ENCODE data around the gene HSF4.

HSF4 gene

GRCh38 chr16:67213197-67214019 is 48.9 kb downstream of the HSF4 start:
- Histone ChIP-seq H3K4me3 (no peak overlapping the region), H3K27ac (no peak overlapping the region)
- DNase-seq (ENCODE audit: low spot score) = no peak
- no peak for TF ChIP-seq CTCF (IDR thresholded peaks at IDR 0.05)

- no peak overlapping the region for H3K4me3 ChIP-seq
- DNase-seq (ENCODE audit: low spot score) = no peak
- H3K27ac ChIP-seq = peak overlapping the region in 1 of 2 donors; percentile 69
- TF ChIP-seq CTCF (IDR thresholded peaks at IDR 0.05) = no peak
Observed at GRCh38 chr16:67215706-67216105, 51.2 kb downstream of the HSF4 start.

DNA sequence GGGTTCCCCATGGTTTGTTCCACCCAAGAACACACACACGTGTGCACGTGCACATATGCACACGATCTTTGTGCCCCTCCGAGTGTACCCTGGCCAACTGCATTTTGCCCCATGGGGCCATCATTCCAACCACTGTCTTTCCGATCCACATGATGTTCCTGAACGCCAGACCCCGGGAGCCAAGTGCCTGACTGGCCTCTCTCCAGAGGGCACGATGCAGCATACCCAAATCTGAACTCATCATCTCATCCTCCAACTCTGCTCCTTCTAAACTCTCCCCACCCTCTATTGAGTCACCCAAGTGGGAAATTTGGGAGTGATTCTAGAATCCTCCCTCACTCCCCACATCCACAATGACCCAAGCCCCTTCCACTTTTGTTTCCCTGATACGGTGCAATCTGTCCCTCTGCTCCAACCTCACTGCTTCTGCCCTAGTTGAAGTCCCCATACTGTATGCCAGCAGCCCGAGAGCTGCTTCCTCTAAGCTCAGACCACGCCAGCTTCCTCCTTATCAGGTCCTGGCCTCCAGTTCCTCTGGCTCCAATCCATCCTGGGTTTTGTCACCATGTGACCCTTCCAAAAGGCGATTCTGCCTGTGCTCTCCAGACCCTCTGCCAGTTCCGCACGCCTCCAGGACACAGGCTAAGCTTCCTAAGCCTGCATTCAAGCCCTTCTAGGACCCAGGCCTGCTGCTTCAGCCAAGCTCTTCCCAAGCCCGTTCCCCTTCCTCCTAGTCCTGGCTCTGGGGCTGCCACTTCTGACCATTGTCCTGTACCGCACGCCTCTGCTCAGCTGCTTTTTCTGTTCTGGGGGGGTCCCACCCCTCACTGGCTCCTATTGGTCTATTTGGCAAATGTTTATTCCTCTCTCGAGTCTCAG is 52.3 kb downstream of the HSF4 start:
- no peak for DNase-seq (ENCODE audit: low spot score)
- Histone ChIP-seq H3K27ac (peak overlapping the region in 1 of 2 donors; percentile 69), H3K4me3 (no peak overlapping the region)
- no peak for TF ChIP-seq CTCF (IDR thresholded peaks at IDR 0.05)

Data from coronary artery (tissue), 2 donors.